ENCODE results near the gene KIF21A.

The KIF21A gene

DNA sequence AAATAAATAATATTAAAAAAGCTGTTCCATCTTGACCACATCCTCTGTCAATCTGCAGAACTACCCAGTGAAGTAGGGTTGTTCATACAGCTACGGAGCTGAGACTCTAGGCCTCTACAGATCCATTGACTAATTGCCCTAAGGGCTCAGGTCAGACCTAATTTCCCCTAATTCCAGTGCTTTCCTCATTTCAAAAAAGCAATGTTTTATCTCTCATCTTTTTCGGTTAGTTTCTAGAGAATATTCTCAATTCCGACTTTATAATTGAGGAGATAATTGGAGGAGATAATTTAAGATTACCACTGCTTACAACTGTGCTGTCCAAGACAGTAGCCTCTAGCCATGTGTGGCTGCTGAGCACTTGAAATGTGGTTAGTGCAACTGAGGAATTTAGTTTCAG, 167.1 kb downstream of the KIF21A start:
- no peak for DNase-seq (ENCODE audit: low read depth)

DNA sequence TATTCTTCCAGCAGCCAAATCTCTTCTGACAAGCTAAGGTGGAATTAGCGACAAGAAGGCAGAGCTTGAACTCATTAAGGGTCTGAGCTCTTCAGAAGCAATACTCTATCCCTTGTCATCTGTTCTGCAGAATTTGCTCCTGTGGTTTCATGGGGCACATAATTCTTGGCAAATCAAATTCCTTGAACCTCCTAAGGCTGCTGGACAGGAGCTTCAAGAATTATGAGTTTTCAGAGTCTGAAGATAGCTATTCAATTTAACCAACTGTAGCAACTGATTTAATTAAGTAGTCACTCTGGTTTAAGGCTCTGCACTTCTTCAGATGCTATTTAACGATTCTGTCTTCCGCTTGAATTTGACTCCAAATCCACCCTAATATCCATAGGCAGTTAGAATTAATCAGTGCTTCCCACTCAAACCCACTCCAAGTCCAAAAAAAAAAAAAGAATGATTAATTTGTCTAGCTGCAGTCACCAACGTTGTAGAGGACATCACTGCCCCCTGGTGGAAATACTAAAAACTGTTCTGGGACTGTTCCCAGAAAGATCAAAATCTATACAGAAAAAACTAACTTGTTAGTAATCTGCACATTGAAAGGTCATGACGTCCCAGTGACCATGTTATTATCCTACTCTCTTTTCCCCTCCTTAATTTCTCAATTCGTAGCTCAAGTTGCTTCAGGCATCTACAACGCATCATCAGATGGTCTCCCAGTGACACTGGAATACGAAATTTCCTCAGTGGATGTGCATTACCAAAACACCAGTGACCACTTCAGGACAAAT, 169.9 kb downstream of the KIF21A start:
- peak; percentile 28 for DNase-seq (ENCODE audit: low read depth)

DNA sequence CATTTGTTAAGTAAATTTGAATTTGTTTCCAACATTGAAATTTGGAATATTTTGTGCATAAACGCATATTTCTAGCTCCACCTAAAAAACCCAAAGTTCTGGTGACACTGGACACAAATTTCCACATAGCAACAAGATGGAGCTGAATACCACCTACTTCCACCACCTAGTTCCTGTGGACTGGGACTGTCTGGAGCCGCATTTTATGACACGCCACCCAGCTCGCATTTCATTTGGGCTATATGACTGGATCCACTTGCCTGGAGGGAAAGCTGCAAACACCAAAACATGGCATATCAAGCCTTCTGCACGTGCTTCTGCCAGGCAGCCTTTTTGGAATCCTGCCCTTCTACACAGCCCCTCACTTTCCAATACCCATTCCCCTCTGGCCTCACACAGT, 173.4 kb downstream of the KIF21A start:
- no peak for DNase-seq (ENCODE audit: low read depth)

DNA sequence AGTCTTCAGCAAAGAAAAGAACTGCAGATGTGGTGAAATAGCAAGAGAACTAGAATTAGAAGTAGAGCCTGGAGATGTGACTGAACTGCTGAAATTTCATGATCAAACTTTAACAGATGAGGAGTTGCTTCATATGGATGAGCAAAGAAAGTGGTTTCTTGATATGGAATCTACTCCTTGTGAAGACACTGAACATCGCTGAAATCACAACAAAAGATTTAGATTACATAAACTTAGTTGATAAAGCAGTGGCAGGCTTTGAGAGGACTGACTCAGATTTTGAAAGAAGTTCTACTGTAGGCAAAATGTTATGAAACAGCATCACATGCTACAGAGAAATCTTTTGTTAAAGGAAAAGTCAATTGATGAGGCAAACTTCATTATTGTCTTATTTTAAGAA, 175.0 kb downstream of the KIF21A start:
- peak; percentile 77 for DNase-seq (ENCODE audit: low read depth)

DNA sequence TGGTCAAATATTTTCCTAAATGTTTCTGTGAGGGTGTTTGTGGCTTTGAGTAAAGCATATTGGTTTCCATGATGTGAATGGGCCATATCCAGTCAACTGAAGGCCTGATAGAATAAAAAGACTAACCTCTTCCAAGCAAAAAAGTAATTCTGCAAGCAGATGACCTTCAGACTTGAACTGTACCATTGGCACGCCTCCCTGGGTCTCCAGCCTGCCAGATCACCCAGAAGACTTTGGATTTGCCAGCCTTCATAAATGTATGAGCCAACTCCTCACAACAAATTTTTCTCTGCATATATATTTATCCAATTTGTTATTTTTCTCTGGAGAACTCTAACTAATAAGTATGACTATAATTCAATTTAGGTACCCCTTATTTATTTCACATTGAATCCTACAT, 190.3 kb downstream of the KIF21A start:
- no peak for DNase-seq (ENCODE audit: low read depth)
